Activated naive CD4-positive, alpha-beta T cell treated with anti-CD3 and anti-CD28 coated beads, Interleukin-2, amount 50 U/mL, for 24 hours (primary cell): Measurements from ENCODE around the gene ZNF649.
"Not testable (repeated sequence)": the region's sequence is repeated elsewhere in the genome, so short reads cannot be mapped to it uniquely, and the experiment has no call there.

ENCODE experiments used
- H3K27ac Mint-ChIP-seq: one replicate; pipeline ENCODE4 v1.8.0; 2021; ENCODE audit warnings: mild to moderate bottlenecking, mixed read lengths
- H3K27me3 Mint-ChIP-seq: one replicate; pipeline ENCODE4 v1.8.0; 2021; ENCODE audit warnings: mixed read lengths
- H3K36me3 Mint-ChIP-seq: one replicate; pipeline ENCODE4 v1.8.0; 2021; ENCODE audit warnings: mixed read lengths
- H3K4me1 Mint-ChIP-seq: one replicate; pipeline ENCODE4 v1.8.0; 2021; ENCODE audit warnings: mixed read lengths
- H3K4me3 Mint-ChIP-seq: one replicate; pipeline ENCODE4 v1.8.0; 2021; ENCODE audit warnings: mild to moderate bottlenecking, mixed read lengths
- H3K9me3 Mint-ChIP-seq: one replicate; pipeline ENCODE4 v1.8.0; 2021; ENCODE audit warnings: mixed read lengths

Gene ZNF649

GRCh38 chr19:51904331-51905165 is at the start of gene ZNF649:
Gene ZNF649, minus strand, starts transcription at chr19:51905017. Its CDS starts 4,910 bp downstream, at chr19:51900107.
- Mint-ChIP-seq H3K27me3 (peaks cover 14% of the 10 kb centered on the region), H3K9me3 (peaks cover 27% of the 10 kb centered on the region), H3K4me3 (peak within 1 kb of the TSS; percentile 99), H3K36me3 (peaks cover 59% of the 10 kb centered on the region), H3K27ac (peak within 1 kb of the TSS; percentile 99), H3K4me1 (peaks cover 28% of the 10 kb centered on the region)

- peak overlapping the region; percentile 5 for H3K27ac Mint-ChIP-seq
- peaks cover 32% of the 10 kb centered on the region for H3K9me3 Mint-ChIP-seq
- H3K36me3 Mint-ChIP-seq = peaks cover 47% of the 10 kb centered on the region
- H3K27me3 Mint-ChIP-seq = no peaks in the 10 kb centered on the region
- no peak overlapping the region for H3K4me3 Mint-ChIP-seq
- H3K4me1 Mint-ChIP-seq = no peaks in the 10 kb centered on the region
Measured at GRCh38 chr19:51948975-51949374, 44.2 kb upstream of the ZNF649 start.

- Mint-ChIP-seq H3K9me3 (peaks cover 36% of the 10 kb centered on the region), H3K4me3 (no peak overlapping the region), H3K27me3 (no peaks in the 10 kb centered on the region), H3K36me3 (peaks cover 64% of the 10 kb centered on the region), H3K27ac (no peak overlapping the region), H3K4me1 (no peaks in the 10 kb centered on the region)
Measured at GRCh38 chr19:51946602-51947001, 41.8 kb upstream of the ZNF649 start.

GRCh38 chr19:51944798-51945552 is 40.2 kb upstream of the ZNF649 start:
- H3K27ac Mint-ChIP-seq = no peak overlapping the region
- no peaks in the 10 kb centered on the region for H3K4me1 Mint-ChIP-seq
- H3K27me3 Mint-ChIP-seq = no peaks in the 10 kb centered on the region
- peaks cover 36% of the 10 kb centered on the region for H3K9me3 Mint-ChIP-seq
- peaks cover 71% of the 10 kb centered on the region for H3K36me3 Mint-ChIP-seq
- H3K4me3 Mint-ChIP-seq = no peak overlapping the region

GRCh38 chr19:51938936-51939335 is 34.1 kb upstream of the ZNF649 start:
- H3K9me3 Mint-ChIP-seq = peaks cover 26% of the 10 kb centered on the region
- H3K27ac Mint-ChIP-seq = no peak overlapping the region
- H3K36me3 Mint-ChIP-seq = peaks cover 80% of the 10 kb centered on the region

GRCh38 chr19:51931921-51932320 is 27.1 kb upstream of the ZNF649 start:
- Mint-ChIP-seq H3K4me1 (peaks cover 33% of the 10 kb centered on the region), H3K9me3 (peaks cover 15% of the 10 kb centered on the region), H3K36me3 (peaks cover 55% of the 10 kb centered on the region), H3K4me3 (no peak overlapping the region), H3K27me3 (no peaks in the 10 kb centered on the region), H3K27ac (no peak overlapping the region)

More at GRCh38 chr19:51938936-51939335, 34.1 kb upstream of the ZNF649 start:
- H3K4me3 Mint-ChIP-seq = no peak overlapping the region
- no peaks in the 10 kb centered on the region for H3K27me3 Mint-ChIP-seq
- no peaks in the 10 kb centered on the region for H3K4me1 Mint-ChIP-seq

- H3K4me3 Mint-ChIP-seq = peak overlapping the region; percentile 100
- peaks cover 45% of the 10 kb centered on the region for H3K36me3 Mint-ChIP-seq
- H3K27ac Mint-ChIP-seq = peak overlapping the region; percentile 99
- peaks cover 15% of the 10 kb centered on the region for H3K9me3 Mint-ChIP-seq
- H3K4me1 Mint-ChIP-seq = peaks cover 39% of the 10 kb centered on the region
- H3K27me3 Mint-ChIP-seq = no peaks in the 10 kb centered on the region
Measured at GRCh38 chr19:51927859-51928258, 23.0 kb upstream of the ZNF649 start.

GRCh38 chr19:51926784-51927741 is 22.2 kb upstream of the ZNF649 start, which contains the start of gene ZNF613:
Gene ZNF613, plus strand, starts transcription at chr19:51927472. Its CDS starts 8,749 bp downstream, at chr19:51936221.
- Mint-ChIP-seq H3K4me1 (peaks cover 39% of the 10 kb centered on the region), H3K9me3 (peaks cover 15% of the 10 kb centered on the region), H3K4me3 (peak within 1 kb of the TSS; percentile 100), H3K27me3 (no peaks in the 10 kb centered on the region), H3K27ac (peak within 1 kb of the TSS; percentile 99), H3K36me3 (peaks cover 47% of the 10 kb centered on the region)

- H3K27me3 Mint-ChIP-seq = no peaks in the 10 kb centered on the region
- H3K27ac Mint-ChIP-seq = peak overlapping the region; percentile 99
- peaks cover 39% of the 10 kb centered on the region for H3K4me1 Mint-ChIP-seq
- peaks cover 15% of the 10 kb centered on the region for H3K9me3 Mint-ChIP-seq
- H3K4me3 Mint-ChIP-seq = peak overlapping the region; percentile 100
- H3K36me3 Mint-ChIP-seq = peaks cover 47% of the 10 kb centered on the region
Measured at GRCh38 chr19:51926426-51926783, 21.6 kb upstream of the ZNF649 start.

- Mint-ChIP-seq H3K27ac (no peak overlapping the region), H3K4me3 (no peak overlapping the region), H3K9me3 (no peaks in the 10 kb centered on the region), H3K36me3 (peaks cover 30% of the 10 kb centered on the region), H3K27me3 (no peaks in the 10 kb centered on the region), H3K4me1 (peaks cover 7% of the 10 kb centered on the region)
Measured at GRCh38 chr19:51921949-51922348, 17.1 kb upstream of the ZNF649 start.

- no peak overlapping the region for H3K4me3 Mint-ChIP-seq
- H3K27ac Mint-ChIP-seq = peak overlapping the region; percentile 30
- no peaks in the 10 kb centered on the region for H3K27me3 Mint-ChIP-seq
- peaks cover 20% of the 10 kb centered on the region for H3K9me3 Mint-ChIP-seq
- peaks cover 26% of the 10 kb centered on the region for H3K36me3 Mint-ChIP-seq
- H3K4me1 Mint-ChIP-seq = no peaks in the 10 kb centered on the region
Measured at GRCh38 chr19:51919606-51920005, 14.8 kb upstream of the ZNF649 start.

- no peaks in the 10 kb centered on the region for H3K27me3 Mint-ChIP-seq
- H3K36me3 Mint-ChIP-seq = peaks cover 26% of the 10 kb centered on the region
- peaks cover 35% of the 10 kb centered on the region for H3K9me3 Mint-ChIP-seq
Measured at GRCh38 chr19:51916167-51916566, 11.3 kb upstream of the ZNF649 start.

GRCh38 chr19:51915324-51915867 is 10.6 kb upstream of the ZNF649 start:
- Mint-ChIP-seq H3K27me3 (peaks cover 1% of the 10 kb centered on the region), H3K4me1 (no peaks in the 10 kb centered on the region), H3K4me3 (no peak overlapping the region), H3K36me3 (peaks cover 27% of the 10 kb centered on the region), H3K27ac (no peak overlapping the region), H3K9me3 (peaks cover 35% of the 10 kb centered on the region)

More at GRCh38 chr19:51916167-51916566, 11.3 kb upstream of the ZNF649 start:
- Mint-ChIP-seq H3K27ac (no peak overlapping the region), H3K4me3 (no peak overlapping the region), H3K4me1 (no peaks in the 10 kb centered on the region)

- H3K27ac Mint-ChIP-seq, H3K4me3 Mint-ChIP-seq: not testable (repeated sequence)
- peaks cover 41% of the 10 kb centered on the region for H3K36me3 Mint-ChIP-seq
- H3K4me1 Mint-ChIP-seq = peaks cover 21% of the 10 kb centered on the region
- peaks cover 19% of the 10 kb centered on the region for H3K27me3 Mint-ChIP-seq
- peaks cover 29% of the 10 kb centered on the region for H3K9me3 Mint-ChIP-seq
Measured at GRCh38 chr19:51907981-51908380, 3.2 kb upstream of the ZNF649 start.

GRCh38 chr19:51906108-51906507 is 1.3 kb upstream of the ZNF649 start:
- H3K4me3 Mint-ChIP-seq, H3K27ac Mint-ChIP-seq: not testable (repeated sequence)
- Mint-ChIP-seq H3K9me3 (peaks cover 30% of the 10 kb centered on the region), H3K27me3 (peaks cover 19% of the 10 kb centered on the region), H3K36me3 (peaks cover 52% of the 10 kb centered on the region), H3K4me1 (peaks cover 28% of the 10 kb centered on the region)
